Thyroid gland (tissue), 4 donors: Measurements from ENCODE around the gene BANP.

Source experiments
- POLR2A ChIP-seq, 2 donors: fragments of 450-650 bp; IDR thresholded peaks; one replicate each; pipeline ENCODE4 v1.6.1; 2017; ENCODE audit warnings: antibody characterized with exemption in 2 of 2, mild to moderate bottlenecking in 2 of 2, moderate library complexity in 1 of 2
- TF ChIP-seq, protein P1 (sequence below), 6 experiments: fragments of 200-600 bp in 3 of 6; fragments of 450-650 bp in 3 of 6; sonication (generic) in 3 of 6; IDR thresholded peaks; one replicate each; pipeline ENCODE4 v1.5.1; 2016 to 2019; ENCODE audit warnings: antibody characterized with exemption in 6 of 6, mild to moderate bottlenecking in 2 of 6, inconsistent platforms in 1 of 6, moderate library complexity in 1 of 6

DNA sequence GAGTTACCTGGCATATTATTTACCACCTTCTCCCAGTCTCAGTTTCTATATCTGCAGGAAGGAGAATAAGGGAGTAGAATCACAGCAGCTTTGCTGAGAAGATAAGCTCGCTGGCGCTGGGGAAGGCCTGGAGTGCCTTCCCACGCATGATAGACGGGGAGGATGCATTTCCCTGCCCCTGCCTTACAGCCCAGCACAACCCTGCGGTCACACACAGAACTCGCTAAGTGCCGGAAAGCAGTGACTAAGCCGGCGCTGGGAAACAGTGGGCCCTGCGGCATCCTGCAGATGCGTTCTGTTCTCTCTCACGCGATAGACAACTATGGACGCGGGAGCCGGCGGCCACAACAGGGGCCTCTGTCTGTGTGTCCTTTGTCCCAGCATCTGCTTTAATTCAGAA is 19.7 kb upstream of the BANP start:
- TF ChIP-seq, protein P1, sequence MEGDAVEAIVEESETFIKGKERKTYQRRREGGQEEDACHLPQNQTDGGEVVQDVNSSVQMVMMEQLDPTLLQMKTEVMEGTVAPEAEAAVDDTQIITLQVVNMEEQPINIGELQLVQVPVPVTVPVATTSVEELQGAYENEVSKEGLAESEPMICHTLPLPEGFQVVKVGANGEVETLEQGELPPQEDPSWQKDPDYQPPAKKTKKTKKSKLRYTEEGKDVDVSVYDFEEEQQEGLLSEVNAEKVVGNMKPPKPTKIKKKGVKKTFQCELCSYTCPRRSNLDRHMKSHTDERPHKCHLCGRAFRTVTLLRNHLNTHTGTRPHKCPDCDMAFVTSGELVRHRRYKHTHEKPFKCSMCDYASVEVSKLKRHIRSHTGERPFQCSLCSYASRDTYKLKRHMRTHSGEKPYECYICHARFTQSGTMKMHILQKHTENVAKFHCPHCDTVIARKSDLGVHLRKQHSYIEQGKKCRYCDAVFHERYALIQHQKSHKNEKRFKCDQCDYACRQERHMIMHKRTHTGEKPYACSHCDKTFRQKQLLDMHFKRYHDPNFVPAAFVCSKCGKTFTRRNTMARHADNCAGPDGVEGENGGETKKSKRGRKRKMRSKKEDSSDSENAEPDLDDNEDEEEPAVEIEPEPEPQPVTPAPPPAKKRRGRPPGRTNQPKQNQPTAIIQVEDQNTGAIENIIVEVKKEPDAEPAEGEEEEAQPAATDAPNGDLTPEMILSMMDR (IDR thresholded peaks at IDR 0.05), result no peak
- no peak for TF ChIP-seq POLR2A (IDR thresholded peaks at IDR 0.05)
